ENCODE measurements around the gene DAZL.

The DAZL gene

GRCh38 chr3:16546186-16547010 is 58.8 kb downstream of the DAZL start:
- in situ Hi-C loops (cut with HindIII; ENCODE audit: low sequenced_read_pairs) = no loop called here

- in situ Hi-C loops (cut with HindIII; ENCODE audit: low sequenced_read_pairs) = no loop called here
Observed at GRCh38 chr3:16545413-16546185, 59.6 kb downstream of the DAZL start.

GRCh38 chr3:16543242-16543864 is 61.9 kb downstream of the DAZL start:
- in situ Hi-C loops (cut with HindIII; ENCODE audit: low sequenced_read_pairs) = no loop called here

- in situ Hi-C loops (cut with HindIII; ENCODE audit: low sequenced_read_pairs) = no loop called here
Observed at GRCh38 chr3:16538507-16538906, 66.7 kb downstream of the DAZL start.

GRCh38 chr3:16536996-16537395 is 68.2 kb downstream of the DAZL start:
- in situ Hi-C loops (cut with HindIII; ENCODE audit: low sequenced_read_pairs) = no loop called here

Data from DLD1 (cell line).